Liver (tissue), 9 donors: ENCODE data around the gene FANCL. TPM values are rescaled to one million over a fixed set of nuclear protein-coding genes. Genes with fewer than 3 reads are reported as not detected.

ENCODE experiments used
- DNase-seq: peaks from one replicate; pipeline ENCODE4 v3.0.0-alpha.2; 2017; ENCODE audit warnings: low spot score
- H3K27ac ChIP-seq, 2 donors: one replicate each; pipeline ENCODE4 v1.7.0; 2013; ENCODE audit warnings: inconsistent platforms in 2 of 2, low read length in 2 of 2, control low read depth in 1 of 2, low read depth in 1 of 2, mild to moderate bottlenecking in 1 of 2
- H3K27me3 ChIP-seq, 4 donors: one replicate each; pipeline versions ENCODE4 v1.6.1 to v1.7.0; 2013; ENCODE audit warnings: low read length in 3 of 4, inconsistent platforms in 1 of 4, mild to moderate bottlenecking in 1 of 4, moderate library complexity in 1 of 4; ENCODE audit not compliant: control insufficient read depth in 4 of 4, insufficient read depth in 4 of 4
- H3K36me3 ChIP-seq, 4 donors: one replicate each; pipeline versions ENCODE4 v1.6.1 to v1.7.0; 2013; ENCODE audit warnings: low read length in 3 of 4, mild to moderate bottlenecking in 3 of 4, low read depth in 1 of 4, moderate library complexity in 1 of 4; ENCODE audit not compliant: control insufficient read depth in 4 of 4, insufficient read depth in 3 of 4
- H3K4me1 ChIP-seq, 4 donors: one replicate each; pipeline versions ENCODE4 v1.6.1 to v1.7.0; 2013; ENCODE audit warnings: low read length in 3 of 4, mild to moderate bottlenecking in 3 of 4, moderate library complexity in 1 of 4; ENCODE audit not compliant: control insufficient read depth in 4 of 4, insufficient read depth in 4 of 4
- H3K4me3 ChIP-seq, 3 donors: one replicate each; pipeline versions ENCODE4 v1.6.1 to v1.7.0; 2013; ENCODE audit warnings: low read length in 3 of 3, control low read depth in 1 of 3, low read depth in 1 of 3, mild to moderate bottlenecking in 1 of 3
- H3K9ac ChIP-seq, 2 donors: one replicate each; pipeline ENCODE4 v1.7.0; 2013; ENCODE audit warnings: low read length in 2 of 2, mild to moderate bottlenecking in 2 of 2, moderate library complexity in 2 of 2, control low read depth in 1 of 2, low read depth in 1 of 2
- H3K9me3 ChIP-seq, 4 donors: one replicate each; pipeline versions ENCODE4 v1.6.1 to v1.7.0; 2013; ENCODE audit warnings: low read length in 3 of 4; ENCODE audit not compliant: control insufficient read depth in 4 of 4
- CTCF ChIP-seq: fragments of 150-350 bp; IDR thresholded peaks from 2 replicates; pipeline ENCODE4 v1.5.1; 2017; ENCODE audit warnings: improper control_type of control experiment, low read depth, low read length; ENCODE audit not compliant: missing input control
- EGR1 ChIP-seq, 2 donors: IDR thresholded peaks; 2 replicates each; pipeline ENCODE4 v1.6.1; 2016 to 2018; ENCODE audit warnings: antibody characterized with exemption in 2 of 2, low read depth in 2 of 2
- FOXA2 ChIP-seq: IDR thresholded peaks from 2 replicates; pipeline ENCODE4 v1.6.1; 2016; ENCODE audit warnings: antibody characterized with exemption
- HNF4A ChIP-seq, 2 donors: conservative IDR thresholded peaks; 2 replicates each; pipeline ENCODE4 v1.6.1; 2016; ENCODE audit warnings: antibody characterized with exemption in 2 of 2, mild to moderate bottlenecking in 2 of 2
- JUND ChIP-seq, 2 donors: IDR thresholded peaks; 2 replicates each; pipeline ENCODE4 v1.6.1; 2016; ENCODE audit warnings: antibody characterized with exemption in 2 of 2
- MAX ChIP-seq: IDR thresholded peaks from 2 replicates; pipeline ENCODE4 v1.6.1; 2016; ENCODE audit warnings: antibody characterized with exemption
- NR2F2 ChIP-seq: IDR thresholded peaks from 2 replicates; pipeline ENCODE4 v1.6.1; 2016; ENCODE audit warnings: antibody characterized with exemption
- RAD21 ChIP-seq, 2 donors: IDR thresholded peaks; 2 replicates each; pipeline ENCODE4 v1.6.1; 2016; ENCODE audit warnings: antibody characterized with exemption in 2 of 2, mild to moderate bottlenecking in 2 of 2
- SP1 ChIP-seq: IDR thresholded peaks from 2 replicates; pipeline ENCODE4 v1.6.1; 2018; ENCODE audit warnings: antibody characterized with exemption, mild to moderate bottlenecking
- YY1 ChIP-seq: IDR thresholded peaks from 2 replicates; pipeline ENCODE4 v1.6.1; 2016; ENCODE audit warnings: antibody characterized with exemption, mild to moderate bottlenecking
- ZBTB33 ChIP-seq: IDR thresholded peaks from 2 replicates; pipeline ENCODE4 v1.6.1; 2016; ENCODE audit warnings: antibody characterized with exemption
- WGBS: extraction: QIAGEN DNeasy Blood & Tissue Kit; methylation state at CpG from one replicate; pipeline ENCODE4 v1.1.7; 2013; 5-methylcytosine and 5-hydroxymethylcytosine counted together
- polyA plus RNA-seq, 2 donors: library from polyadenylated mRNA; stranded (reverse) in 1 of 2; unstranded in 1 of 2; fragments of 200-250 nt in 1 of 2; fragments of >200 nt in 1 of 2; fragmentation: Nextera tagmentation in 1 of 2; extraction: Ambion mirVana in 1 of 2; gene quantifications; one replicate each; pipeline versions ENCODE4 v1.2.1 to v1.2.3, GENCODE V29; 2013 to 2015
- total RNA-seq, 2 donors: library from RNA; depleted of rRNA; stranded (reverse); fragments of >200 nt; gene quantifications; one replicate each; pipeline ENCODE4 v1.2.3, GENCODE V29; 2014
- donor health status: healthy.
- donor health status: healthy.
- donor health status: healthy.
- donor health status: healthy.
- donor health status: healthy.

Gene FANCL
- total and polyA plus RNA-seq, 4 donors: 4.2 to 26.1 (median 16.4) TPM

GRCh38 chr2:58207189-58207588 lies 33.9 kb downstream of the FANCL start:
- TF ChIP-seq FOXA2: no peak
- no peak for TF ChIP-seq CTCF
- no peak for TF ChIP-seq YY1
- TF ChIP-seq SP1: no peak
- TF ChIP-seq ZBTB33: no peak
- no peak for TF ChIP-seq EGR1 (IDR thresholded peaks at IDR 0.05; ENCODE audit: low read depth in 2 of 2)
- no peak for TF ChIP-seq MAX
- no peak for TF ChIP-seq NR2F2
- H3K27ac ChIP-seq: no peak overlapping the region
- H3K9me3 ChIP-seq: peaks cover 0 to 3% (median 1%) of the 10 kb centered on the region in 4 donors
- H3K36me3 ChIP-seq: peaks cover 0 to 5% (median 0%) of the 10 kb centered on the region in 4 donors
- peaks cover 0 to 4% (median 0%) of the 10 kb centered on the region in 4 donors for H3K4me1 ChIP-seq
- no peak for DNase-seq
- H3K9ac ChIP-seq: no peak overlapping the region
- H3K4me3 ChIP-seq: no peak overlapping the region
- no peaks in the 10 kb centered on the region for H3K27me3 ChIP-seq
- WGBS: 94% methylated on average over 3 of the region's 3 CpGs

GRCh38 chr2:58206785-58207184 lies 34.3 kb downstream of the FANCL start:
- H3K27me3 ChIP-seq: no peaks in the 10 kb centered on the region
- H3K4me3 ChIP-seq: no peak overlapping the region
- TF ChIP-seq JUND (IDR thresholded peaks at IDR 0.05): no peak
- no peak for TF ChIP-seq ZBTB33
- no peak for TF ChIP-seq RAD21 (IDR thresholded peaks at IDR 0.05)
- TF ChIP-seq HNF4A (conservative IDR thresholded peaks at IDR 0.05): no peak
- no peak for TF ChIP-seq YY1
- no peak overlapping the region for H3K27ac ChIP-seq
- peaks cover 0 to 3% (median 1%) of the 10 kb centered on the region in 4 donors for H3K9me3 ChIP-seq
- DNase-seq: no peak
- H3K36me3 ChIP-seq: peaks cover 0 to 5% (median 0%) of the 10 kb centered on the region in 4 donors
- 99% methylated on average over 1 of the region's 1 CpG for WGBS
- peaks cover 0 to 4% (median 0%) of the 10 kb centered on the region in 4 donors for H3K4me1 ChIP-seq
- H3K9ac ChIP-seq: no peak overlapping the region
